GM12878 (cell line): Measurements from ENCODE around the gene P2RY11. TPM values are rescaled to one million over a fixed set of nuclear protein-coding genes. Genes with fewer than 3 reads are reported as not detected.

ENCODE experiments used
- ATAC-seq: fragments of 200-7000 bp; cut with Tn5 transposase; 3 replicates; pipeline ENCODE4 v1.9.1; 2020; ENCODE audit warnings: mild to moderate bottlenecking, moderate library complexity
- BruUV-seq: library from RNA; stranded (reverse); fragments of 400-500 nt; replicated peaks from 2 replicates; lab custom pipeline; 2021; lab: Mats Ljungman, UMichigan
- CTCF ChIA-PET: fragments of 300-600 bp; sonication (Branson Sonifier 250); formaldehyde crosslinking; extraction: SDS; loops from one replicate; lab custom pipeline; 2021; ENCODE audit warnings: inconsistent platforms; lab: Yijun Ruan, JAX
- POLR2A ChIA-PET: fragments of 350-600 bp; formaldehyde crosslinking; extraction: SDS; loops from one replicate; lab custom pipeline; 2021; ENCODE audit warnings: inconsistent platforms; lab: Charles Lee
- RAD21 ChIA-PET: fragments of 300-600 bp; sonication (Branson Sonifier 250); formaldehyde crosslinking; loops from one replicate; lab custom pipeline; 2023; ENCODE audit warnings: antibody characterized with exemption; ENCODE audit not compliant: unreplicated experiment; lab: Charles Lee
- SMC1A ChIA-PET: fragments of 300-600 bp; sonication (Branson Sonifier 250); formaldehyde crosslinking; loops from one replicate; lab custom pipeline; 2023; ENCODE audit not compliant: unreplicated experiment, uncharacterized antibody; lab: Charles Lee
- DNase-seq: peaks from one replicate; pipeline ENCODE4 v3.0.0-alpha.2; 2011; ENCODE audit warnings: low read depth, low spot score
- FAIRE-seq: peaks from 3 replicates; lab custom pipeline; 2011; peaks lifted over from hg19 to GRCh38; lab: Jason Lieb, UNC
- H2AFZ ChIP-seq: 2 replicates; pipeline ENCODE4 v1.6.0; 2011; ENCODE audit warnings: low read depth, low read length, control low read depth; ENCODE audit not compliant: control insufficient read depth
- H3K27ac ChIP-seq: 2 replicates; pipeline ENCODE4 v1.5.1; 2011; ENCODE audit warnings: control low read depth; ENCODE audit not compliant: control insufficient read depth, insufficient read depth
- H3K27me3 ChIP-seq, 2 experiments: replicated peaks in 1 of 2; 2 replicates each; pipeline versions ENCODE4 v1.6.0 to v1.6.1; 2011; ENCODE audit warnings: low read length in 1 of 2; ENCODE audit not compliant: control insufficient read depth in 2 of 2, insufficient read depth in 2 of 2
- H3K36me3 ChIP-seq, 2 experiments: 2 replicates each; pipeline ENCODE4 v1.5.1; 2011; ENCODE audit warnings: low read length in 1 of 2; ENCODE audit not compliant: control insufficient read depth in 2 of 2, insufficient read depth in 2 of 2
- H3K4me1 ChIP-seq: 2 replicates; pipeline ENCODE4 v1.6.1; 2011; ENCODE audit warnings: mild to moderate bottlenecking, low read length, moderate library complexity, mixed read lengths; ENCODE audit not compliant: control insufficient read depth, insufficient read depth
- H3K4me2 ChIP-seq: 2 replicates; pipeline ENCODE4 v1.6.0; 2011; ENCODE audit warnings: control low read depth; ENCODE audit not compliant: control insufficient read depth, insufficient read depth
- H3K4me3 ChIP-seq: fragments of 200-600 bp; sonication (generic); 2 replicates; pipeline ENCODE4 v1.5.1; 2016
- H3K79me2 ChIP-seq: 2 replicates; pipeline ENCODE4 v1.6.0; 2011; ENCODE audit warnings: low read length; ENCODE audit not compliant: control insufficient read depth, insufficient read depth
- H3K9ac ChIP-seq: 2 replicates; pipeline ENCODE4 v1.8.0; 2011; ENCODE audit warnings: low read length, control low read depth, mixed read lengths; ENCODE audit not compliant: control insufficient read depth, insufficient read depth
- H3K9me3 ChIP-seq: replicated peaks from 3 replicates; pipeline ENCODE4 v1.5.1; 2011; ENCODE audit warnings: mild to moderate bottlenecking, low read length; ENCODE audit not compliant: control insufficient read depth, insufficient read depth
- H4K20me1 ChIP-seq: 2 replicates; pipeline ENCODE4 v1.6.0; 2011; ENCODE audit not compliant: control insufficient read depth, insufficient read depth
- BACH1 ChIP-seq: fragments of 450-650 bp; IDR thresholded peaks from 2 replicates; pipeline ENCODE4 v1.6.1; 2017; ENCODE audit warnings: mild to moderate bottlenecking, borderline replicate concordance
- EED ChIP-seq: sonication (generic); IDR thresholded peaks from 2 replicates; pipeline ENCODE4 v1.6.1; 2016; ENCODE audit warnings: antibody characterized with exemption, low read depth
- KDM1A ChIP-seq: fragments of 200-600 bp; sonication (generic); IDR thresholded peaks from 2 replicates; pipeline ENCODE4 v1.6.1; 2016; ENCODE audit warnings: borderline replicate concordance
- MEF2A ChIP-seq: IDR thresholded peaks from 2 replicates; pipeline ENCODE4 v1.6.1; 2011; ENCODE audit warnings: low read depth, mild to moderate bottlenecking, low read length, moderate library complexity; ENCODE audit not compliant: insufficient read depth
- MYB ChIP-seq: fragments of 150-350 bp; IDR thresholded peaks from 2 replicates; pipeline ENCODE4 v1.6.1; 2014; ENCODE audit warnings: mild to moderate bottlenecking, low read depth, low read length, borderline replicate concordance
- NFYB ChIP-seq: IDR thresholded peaks from 2 replicates; pipeline ENCODE4 v1.6.1; 2011; ENCODE audit warnings: low read depth, mild to moderate bottlenecking, low read length, improper control_type of control experiment, moderate library complexity; ENCODE audit not compliant: insufficient read depth
- POLR2A ChIP-seq: IDR thresholded peaks from 2 replicates; pipeline ENCODE4 v1.6.1; 2011; ENCODE audit warnings: low read depth, mild to moderate bottlenecking, low read length
- POLR2AphosphoS5 ChIP-seq: IDR thresholded peaks from 2 replicates; pipeline ENCODE4 v1.6.1; 2011; ENCODE audit warnings: mild to moderate bottlenecking, low read length, inconsistent platforms
- SIN3A ChIP-seq: IDR thresholded peaks from 2 replicates; pipeline ENCODE4 v1.6.1; 2012; ENCODE audit warnings: low read depth, low read length, improper control_type of control experiment
- STAT3 ChIP-seq: IDR thresholded peaks from 2 replicates; pipeline ENCODE4 v1.6.1; 2011; ENCODE audit warnings: low read depth, low read length, improper control_type of control experiment
- SUZ12 ChIP-seq: fragments of 200-600 bp; sonication (generic); IDR thresholded peaks from one replicate; pipeline ENCODE4 v1.6.1; 2018; ENCODE audit warnings: antibody characterized with exemption, mild to moderate bottlenecking; ENCODE audit not compliant: unreplicated experiment
- TARDBP ChIP-seq: IDR thresholded peaks from 2 replicates; pipeline ENCODE4 v1.6.1; 2016; ENCODE audit warnings: borderline replicate concordance
- ZSCAN29 ChIP-seq: fragments of 450-650 bp; IDR thresholded peaks from 2 replicates; pipeline ENCODE4 v1.6.1; 2017; ENCODE audit warnings: mild to moderate bottlenecking, moderate library complexity
- WGBS: methylation state at CpG from one replicate; pipeline ENCODE4 v1.1.6; 2016; ENCODE audit warnings: low lambda C conversion rate; ENCODE audit not compliant: insufficient replicate concordance, insufficient coverage; ENCODE audit errors: missing lambda C conversion rate; 5-methylcytosine and 5-hydroxymethylcytosine counted together
- in situ Hi-C: fragments of 300-500 bp; cut with MboI; formaldehyde crosslinking; loops from 9 replicates; pipeline ENCODE4 v1.14.3; 2018; ENCODE audit warnings: mixed read lengths
- intact Hi-C: fragments of 100-400 bp; cut with micrococcal nuclease; formaldehyde crosslinking; loops from one replicate; pipeline ENCODE4 v1.14.2; 2022; ENCODE audit not compliant: unreplicated experiment
- polyA plus RNA-seq, 11 experiments: library from polyadenylated mRNA; depleted of rRNA in 4 of 11; unstranded in 6 of 11; stranded (reverse) in 5 of 11; fragments of >200 nt; fragmentation: Nextera tagmentation in 4 of 11; fragmentation: Illumina TruSeq in 1 of 11; extraction: Ambion mirVana in 4 of 11; extraction: Trizol in 1 of 11; gene quantifications; 1 replicate in 1 of 11; 2 replicates in 10 of 11; pipeline versions ENCODE4 v1.2.1 to v1.2.3, GENCODE V29; 2011 to 2016; ENCODE audit warnings: inconsistent platforms in 2 of 11, missing spikeins in 2 of 11, low read depth in 1 of 11
- total RNA-seq, 4 experiments: library from RNA; depleted of rRNA in 3 of 4; stranded (reverse); fragments of >200 nt in 3 of 4; fragmentation: Illumina TruSeq in 1 of 4; extraction: Trizol in 1 of 4; gene quantifications; 2 replicates each; pipeline versions ENCODE4 v1.2.1 to v1.2.3, GENCODE V29; 2013 to 2021
- TF ChIP-seq, protein P1 (sequence below): fragments of 450-650 bp; IDR thresholded peaks from 2 replicates; pipeline ENCODE4 v1.6.1; 2018; ENCODE audit warnings: borderline replicate concordance, mild to moderate bottlenecking; ENCODE audit not compliant: partially characterized antibody
- TF ChIP-seq, protein P2 (sequence below): IDR thresholded peaks from 2 replicates; pipeline ENCODE4 v1.6.1; 2012; ENCODE audit warnings: low read depth, low read length, improper control_type of control experiment

P2RY11 gene
- total and polyA plus RNA-seq, 10 of the 15 experiments (the other 5 are each of a cell fraction or from before 2014, with no cell fraction given) = 0.14 to 46.5 (median 7.6) TPM

DNA sequence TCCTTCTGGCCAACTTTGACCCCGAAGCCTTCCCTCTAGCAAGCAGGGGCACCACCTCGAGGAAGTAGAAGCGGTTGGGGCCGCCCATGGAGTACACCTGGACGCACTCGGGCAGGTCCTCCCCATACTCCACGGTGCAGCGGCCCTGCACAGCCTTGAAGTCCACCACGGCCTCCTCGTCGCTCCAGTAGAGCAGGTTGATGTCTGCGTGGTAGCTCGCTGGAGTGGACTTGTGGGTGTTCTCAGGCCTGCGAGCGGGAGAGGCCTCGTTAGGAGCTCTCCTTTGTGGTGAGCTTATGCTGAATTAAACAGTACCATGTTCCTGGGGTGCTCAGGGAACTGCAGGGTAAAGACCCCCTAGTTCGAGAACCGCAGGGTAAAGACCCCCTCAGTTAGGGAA, 30.5 kb downstream of the P2RY11 start:
- H3K4me2 ChIP-seq = no peak overlapping the region
- ChIA-PET POLR2A (interaction anchor here (1.9 kb wide), 1 partner anchor 11 kb away, joined by 4 read pairs; no protein-coding TSS in a partner anchor), CTCF (interaction anchor here (1.0 kb wide), 1 partner anchor 33 kb away, joined by 3 read pairs; no protein-coding TSS in a partner anchor), SMC1A (interaction anchor here (1.2 kb wide), 1 partner anchor 210 kb away, joined by 4 read pairs; no protein-coding TSS in a partner anchor), RAD21 (interaction anchor here (0.6 kb wide), 1 partner anchor 45 kb away, joined by 3 read pairs; no protein-coding TSS in a partner anchor)
- H2AFZ ChIP-seq = no peak overlapping the region
- H3K9ac ChIP-seq = no peak overlapping the region
- no peak for DNase-seq
- H3K79me2 ChIP-seq = no peaks in the 10 kb centered on the region
- H3K27ac ChIP-seq = no peak overlapping the region
- H3K27me3 ChIP-seq = no peaks in the 10 kb centered on the region
- peaks cover 58 to 76% of the 10 kb centered on the region in 2 experiments for H3K36me3 ChIP-seq
- no peak for ATAC-seq
- intact Hi-C loops (no loop called here), in situ Hi-C loops (no loop called here)
- TF ChIP-seq POLR2AphosphoS5 = no peak
- TF ChIP-seq EED = no peak
- TF ChIP-seq MEF2A = no peak
- no peak for TF ChIP-seq STAT3
- no peak for TF ChIP-seq KDM1A
- TF ChIP-seq NFYB = no peak
- TF ChIP-seq POLR2A = no peak; the same call in 1 of the 2 replicates
- TF ChIP-seq MYB = no peak
- TF ChIP-seq SUZ12 = no peak
- TF ChIP-seq SIN3A = no peak
- no peak for TF ChIP-seq ZSCAN29
- TF ChIP-seq, protein P1, sequence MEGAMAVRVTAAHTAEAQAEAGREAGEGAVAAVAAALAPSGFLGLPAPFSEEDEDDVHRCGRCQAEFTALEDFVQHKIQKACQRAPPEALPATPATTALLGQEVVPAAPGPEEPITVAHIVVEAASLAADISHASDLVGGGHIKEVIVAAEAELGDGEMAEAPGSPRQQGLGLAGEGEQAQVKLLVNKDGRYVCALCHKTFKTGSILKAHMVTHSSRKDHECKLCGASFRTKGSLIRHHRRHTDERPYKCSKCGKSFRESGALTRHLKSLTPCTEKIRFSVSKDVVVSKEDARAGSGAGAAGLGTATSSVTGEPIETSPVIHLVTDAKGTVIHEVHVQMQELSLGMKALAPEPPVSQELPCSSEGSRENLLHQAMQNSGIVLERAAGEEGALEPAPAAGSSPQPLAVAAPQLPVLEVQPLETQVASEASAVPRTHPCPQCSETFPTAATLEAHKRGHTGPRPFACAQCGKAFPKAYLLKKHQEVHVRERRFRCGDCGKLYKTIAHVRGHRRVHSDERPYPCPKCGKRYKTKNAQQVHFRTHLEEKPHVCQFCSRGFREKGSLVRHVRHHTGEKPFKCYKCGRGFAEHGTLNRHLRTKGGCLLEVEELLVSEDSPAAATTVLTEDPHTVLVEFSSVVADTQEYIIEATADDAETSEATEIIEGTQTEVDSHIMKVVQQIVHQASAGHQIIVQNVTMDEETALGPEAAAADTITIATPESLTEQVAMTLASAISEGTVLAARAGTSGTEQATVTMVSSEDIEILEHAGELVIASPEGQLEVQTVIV = no peak
- TF ChIP-seq, protein P2, sequence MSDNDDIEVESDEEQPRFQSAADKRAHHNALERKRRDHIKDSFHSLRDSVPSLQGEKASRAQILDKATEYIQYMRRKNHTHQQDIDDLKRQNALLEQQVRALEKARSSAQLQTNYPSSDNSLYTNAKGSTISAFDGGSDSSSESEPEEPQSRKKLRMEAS = no peak
- TF ChIP-seq BACH1 = no peak
- no peak for TF ChIP-seq TARDBP
- FAIRE-seq = no peak
- WGBS = 96% methylated on average over 18 of the region's 18 CpGs
- no peaks in the 10 kb centered on the region for H3K4me1 ChIP-seq
- no peak overlapping the region for H3K4me3 ChIP-seq
- H3K9me3 ChIP-seq = no peaks in the 10 kb centered on the region
- H4K20me1 ChIP-seq = no peaks in the 10 kb centered on the region
- BruUV-seq = no TSS peak
